DND-41 (cell line): Measurements from ENCODE around the gene MUCL3.

Source experiments
- CTCF ChIP-seq: IDR thresholded peaks from 2 replicates; pipeline ENCODE4 v1.5.1; 2012; ENCODE audit warnings: borderline replicate concordance, low read length, moderate library complexity, mild to moderate bottlenecking; ENCODE audit not compliant: poor library complexity, severe bottlenecking; ENCODE audit errors: extremely low read depth
- EZH2 ChIP-seq: IDR thresholded peaks from 3 replicates; pipeline ENCODE4 v1.6.1; 2012; ENCODE audit warnings: borderline replicate concordance, low read depth, mild to moderate bottlenecking, moderate library complexity, low read length, inconsistent platforms; ENCODE audit not compliant: severe bottlenecking

GRCh38 chr6:30939473-30939872, 1.3 kb upstream of the MUCL3 start:
- TF ChIP-seq CTCF = no peak
- TF ChIP-seq EZH2 = no peak
